ENCODE data around the gene ZNF292.
A peak's percentile ranks its signal among the peaks of the same experiment; 100 is the strongest.
"Not testable (repeated sequence)": the region's sequence is repeated elsewhere in the genome, so short reads cannot be mapped to it uniquely, and the experiment has no call there.

The ZNF292 gene

DNA sequence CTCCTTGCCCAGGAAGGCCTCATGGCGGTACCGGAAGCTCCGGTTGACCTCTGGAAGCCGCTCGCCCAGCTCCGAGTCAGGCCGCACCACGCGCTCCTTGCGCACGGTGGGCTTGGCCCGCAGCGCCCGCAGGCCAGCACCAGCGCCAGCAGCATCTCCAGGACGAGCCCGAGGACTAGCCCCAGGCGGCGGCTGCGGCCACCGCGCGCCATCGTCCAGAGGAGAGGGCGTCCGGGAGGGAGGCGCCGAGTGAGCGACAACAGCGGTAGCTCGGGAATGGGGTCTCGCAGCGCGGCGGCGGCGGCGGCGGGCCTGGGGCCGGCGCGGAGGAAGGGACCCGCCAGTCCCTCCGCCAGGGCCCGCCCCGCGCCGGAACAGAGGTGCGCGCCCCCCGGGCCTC, 32.9 kb upstream of the ZNF292 start:
- in situ Hi-C loops (cut with MboI; ENCODE audit: low sequenced_read_pairs, unreplicated experiment) = no loop called here
- no peak for DNase-seq (ENCODE audit: low spot score)
- TF ChIP-seq, protein P1, sequence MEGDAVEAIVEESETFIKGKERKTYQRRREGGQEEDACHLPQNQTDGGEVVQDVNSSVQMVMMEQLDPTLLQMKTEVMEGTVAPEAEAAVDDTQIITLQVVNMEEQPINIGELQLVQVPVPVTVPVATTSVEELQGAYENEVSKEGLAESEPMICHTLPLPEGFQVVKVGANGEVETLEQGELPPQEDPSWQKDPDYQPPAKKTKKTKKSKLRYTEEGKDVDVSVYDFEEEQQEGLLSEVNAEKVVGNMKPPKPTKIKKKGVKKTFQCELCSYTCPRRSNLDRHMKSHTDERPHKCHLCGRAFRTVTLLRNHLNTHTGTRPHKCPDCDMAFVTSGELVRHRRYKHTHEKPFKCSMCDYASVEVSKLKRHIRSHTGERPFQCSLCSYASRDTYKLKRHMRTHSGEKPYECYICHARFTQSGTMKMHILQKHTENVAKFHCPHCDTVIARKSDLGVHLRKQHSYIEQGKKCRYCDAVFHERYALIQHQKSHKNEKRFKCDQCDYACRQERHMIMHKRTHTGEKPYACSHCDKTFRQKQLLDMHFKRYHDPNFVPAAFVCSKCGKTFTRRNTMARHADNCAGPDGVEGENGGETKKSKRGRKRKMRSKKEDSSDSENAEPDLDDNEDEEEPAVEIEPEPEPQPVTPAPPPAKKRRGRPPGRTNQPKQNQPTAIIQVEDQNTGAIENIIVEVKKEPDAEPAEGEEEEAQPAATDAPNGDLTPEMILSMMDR (IDR thresholded peaks at IDR 0.05; ENCODE audit: borderline replicate concordance, control extremely low read depth, extremely low read depth, insufficient read depth, missing control alignments) = no peak

DNA sequence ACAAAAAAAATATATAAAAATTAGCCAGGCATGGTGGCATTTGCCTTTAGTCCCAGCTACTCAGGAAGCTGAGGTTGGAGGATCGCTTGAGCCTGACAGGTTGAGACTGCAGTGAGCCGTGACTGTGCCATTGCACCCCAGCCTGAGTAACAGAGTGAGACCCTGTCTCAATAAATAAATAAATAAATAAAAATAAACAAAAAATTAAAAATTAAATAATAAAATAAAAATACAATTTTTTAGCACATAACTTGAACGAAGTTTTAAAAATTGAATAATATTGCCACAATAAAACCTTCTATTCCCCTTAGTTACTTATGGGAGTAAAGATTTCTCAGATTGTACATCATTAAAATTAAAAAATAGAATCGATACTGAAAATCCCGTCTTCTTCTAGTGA, 31.3 kb upstream of the ZNF292 start:
- in situ Hi-C loops (cut with MboI; ENCODE audit: low sequenced_read_pairs, unreplicated experiment) = no loop called here
- DNase-seq (ENCODE audit: low spot score) = no peak
- TF ChIP-seq, protein P1 (IDR thresholded peaks at IDR 0.05; ENCODE audit: borderline replicate concordance, control extremely low read depth, extremely low read depth, insufficient read depth, missing control alignments) = no peak

DNA sequence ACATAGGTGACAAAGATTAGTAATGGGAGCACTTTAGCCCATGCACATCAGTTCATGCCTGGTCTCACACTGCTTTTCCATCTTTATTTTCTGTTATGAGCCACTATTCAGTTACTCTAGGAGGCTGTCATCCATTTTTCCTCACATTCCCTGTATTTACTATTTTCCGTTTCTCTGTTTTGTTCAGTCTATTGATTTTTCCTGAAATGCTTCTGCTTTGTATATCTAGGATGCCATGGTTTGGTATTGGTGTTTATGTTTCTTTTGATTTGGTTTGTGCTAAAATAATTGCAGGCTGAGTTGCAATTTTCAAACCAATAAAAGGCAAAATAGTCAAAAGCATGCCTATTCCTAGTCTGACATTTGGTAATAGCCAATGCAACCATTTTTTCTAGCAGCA, 28.9 kb upstream of the ZNF292 start:
- TF ChIP-seq, protein P1 (IDR thresholded peaks at IDR 0.05; ENCODE audit: borderline replicate concordance, control extremely low read depth, extremely low read depth, insufficient read depth, missing control alignments) = no peak

DNA sequence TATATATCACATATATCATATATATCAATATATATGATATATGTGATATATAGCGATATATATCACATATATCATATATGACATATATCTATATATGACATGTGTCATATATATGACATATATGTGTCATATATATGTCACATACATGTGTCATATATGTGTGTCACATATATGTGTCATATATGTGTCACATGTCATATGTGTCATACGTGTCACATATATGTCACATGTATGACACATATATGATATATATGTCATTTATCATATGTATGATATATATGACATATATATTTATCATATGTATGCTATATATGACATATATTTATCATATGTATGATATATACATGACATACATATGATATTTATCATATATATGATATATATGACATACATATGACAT, 27.6 kb upstream of the ZNF292 start:
- DNase-seq (ENCODE audit: low spot score) = no peak
- TF ChIP-seq, protein P1 (IDR thresholded peaks at IDR 0.05; ENCODE audit: borderline replicate concordance, control extremely low read depth, extremely low read depth, insufficient read depth, missing control alignments) = no peak
- in situ Hi-C loops (cut with MboI; ENCODE audit: low sequenced_read_pairs, unreplicated experiment) = no loop called here

More for the DNA sequence above, 28.9 kb upstream of the ZNF292 start:
- in situ Hi-C loops (cut with MboI; ENCODE audit: low sequenced_read_pairs, unreplicated experiment) = no loop called here
- no peak for DNase-seq (ENCODE audit: low spot score)

DNA sequence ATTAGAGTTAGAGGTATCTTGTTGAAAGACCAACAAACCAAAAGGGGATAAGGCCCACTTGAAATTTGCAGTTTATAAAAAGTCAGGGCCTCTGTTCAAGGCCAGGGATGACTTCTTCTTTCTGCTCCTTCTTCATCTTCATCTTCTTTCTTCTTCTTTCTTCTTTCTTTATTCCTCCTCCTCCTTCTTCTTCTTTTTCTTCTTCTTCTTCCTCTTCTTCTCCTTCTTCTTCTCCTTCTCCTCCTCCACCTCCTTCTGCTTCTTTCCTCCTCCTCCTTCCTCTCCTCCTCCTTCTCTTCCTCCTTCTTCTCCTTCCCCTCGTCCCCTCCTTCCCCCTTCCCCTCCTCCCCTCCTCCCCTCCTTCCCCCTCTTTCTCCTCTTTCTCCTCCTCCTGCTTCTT, 18.4 kb upstream of the ZNF292 start:
- no peak for DNase-seq (ENCODE audit: low spot score)
- TF ChIP-seq, protein P1 (IDR thresholded peaks at IDR 0.05; ENCODE audit: borderline replicate concordance, control extremely low read depth, extremely low read depth, insufficient read depth, missing control alignments) = no peak
- in situ Hi-C loops (cut with MboI; ENCODE audit: low sequenced_read_pairs, unreplicated experiment) = loop anchor here (10.0 kb wide), 1 partner anchor 258 kb away; no protein-coding TSS in a partner anchor

DNA sequence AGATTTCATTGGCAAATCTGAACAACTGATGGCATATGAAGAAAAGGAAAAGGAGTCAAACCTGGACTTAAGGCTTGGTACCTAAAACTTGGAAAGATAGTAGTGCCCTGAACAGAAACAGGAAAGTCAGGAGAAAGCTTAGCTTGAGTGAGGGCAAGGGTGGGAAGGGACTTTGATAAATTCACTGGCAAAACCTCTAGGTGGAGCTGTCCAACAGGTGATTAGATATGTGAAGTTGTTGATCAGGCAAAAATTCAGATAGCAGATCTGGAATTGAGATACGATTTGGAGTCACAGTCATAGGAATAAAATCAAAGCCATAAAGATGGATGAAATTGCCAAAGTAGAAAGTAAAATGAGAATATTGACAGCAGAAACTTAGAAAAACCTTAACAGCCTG, 16.1 kb upstream of the ZNF292 start:
- peak; percentile 59 for DNase-seq (ENCODE audit: low spot score)
- in situ Hi-C loops (cut with MboI; ENCODE audit: low sequenced_read_pairs, unreplicated experiment) = loop anchor here (10.0 kb wide), 1 partner anchor 256 kb away; no protein-coding TSS in a partner anchor

DNA sequence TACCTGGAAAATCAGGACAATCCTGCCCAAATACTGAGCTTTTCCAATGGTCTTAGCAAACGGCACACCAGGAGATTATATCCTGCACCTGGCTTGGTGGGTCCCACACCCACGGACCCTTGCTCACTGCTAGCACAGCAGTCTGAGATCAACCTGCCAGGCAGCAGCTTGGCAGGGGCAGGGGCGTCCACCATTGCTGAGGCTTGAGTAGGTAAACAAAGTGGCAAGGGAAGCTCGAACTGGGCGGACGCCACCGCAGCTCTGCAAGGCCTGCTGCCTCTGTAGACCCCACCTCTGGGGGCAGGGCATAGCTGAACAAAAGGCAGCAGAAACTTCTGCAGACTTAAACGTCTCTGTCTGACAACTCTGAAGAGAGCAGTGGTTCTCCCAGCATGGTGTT, 15.4 kb upstream of the ZNF292 start:
- in situ Hi-C loops (cut with MboI; ENCODE audit: low sequenced_read_pairs, unreplicated experiment) = loop anchor here (10.0 kb wide), 1 partner anchor 255 kb away; no protein-coding TSS in a partner anchor
- not testable (repeated sequence) for DNase-seq (ENCODE audit: low spot score)

More for the DNA sequence above, 16.1 kb upstream of the ZNF292 start:
- TF ChIP-seq, protein P1 (IDR thresholded peaks at IDR 0.05; ENCODE audit: borderline replicate concordance, control extremely low read depth, extremely low read depth, insufficient read depth, missing control alignments) = peak; percentile 64

All from GM13976 (cell line).